NCI-H2171 (cell line): ENCODE data around the gene TBXAS1.

ENCODE experiments used
- DNase-seq: peaks from one replicate; lab custom pipeline; 2025; lab: John Stamatoyannopoulos, UW

The TBXAS1 gene

DNA sequence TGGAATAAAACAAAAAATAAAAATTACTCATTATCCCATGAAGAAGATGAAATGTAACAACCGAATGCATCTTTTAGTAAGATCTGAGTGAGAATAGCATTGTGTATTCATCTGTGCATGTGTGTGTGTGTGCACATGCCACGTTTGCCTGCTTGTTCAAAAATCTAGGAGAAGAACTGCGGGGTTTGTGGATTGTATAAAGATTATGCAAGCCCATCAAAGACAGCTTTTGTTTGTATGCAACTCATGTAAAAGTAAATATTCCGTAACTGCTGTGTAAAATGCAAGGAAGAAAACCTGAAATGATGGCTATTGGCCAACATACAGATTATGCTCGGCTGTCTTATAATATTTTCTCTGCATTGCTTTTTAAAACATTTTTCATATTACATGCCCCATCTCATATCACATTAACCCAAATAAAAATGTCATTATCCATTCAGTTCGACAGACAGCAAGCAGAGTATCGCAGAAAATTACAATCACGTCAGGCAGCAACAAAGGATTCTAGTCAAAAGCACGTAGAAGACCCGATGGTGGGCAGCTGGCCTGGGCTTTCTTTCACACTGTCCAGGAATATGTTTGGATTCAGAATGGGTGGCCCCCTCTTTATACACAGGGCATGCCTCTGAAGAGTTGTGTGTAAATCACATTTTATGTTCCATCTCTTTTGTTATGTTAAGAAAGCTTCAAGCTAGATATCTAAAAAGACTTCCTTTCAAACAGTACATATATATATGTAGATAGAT, 119.7 kb downstream of the TBXAS1 start:
- DNase-seq: no peak

DNA sequence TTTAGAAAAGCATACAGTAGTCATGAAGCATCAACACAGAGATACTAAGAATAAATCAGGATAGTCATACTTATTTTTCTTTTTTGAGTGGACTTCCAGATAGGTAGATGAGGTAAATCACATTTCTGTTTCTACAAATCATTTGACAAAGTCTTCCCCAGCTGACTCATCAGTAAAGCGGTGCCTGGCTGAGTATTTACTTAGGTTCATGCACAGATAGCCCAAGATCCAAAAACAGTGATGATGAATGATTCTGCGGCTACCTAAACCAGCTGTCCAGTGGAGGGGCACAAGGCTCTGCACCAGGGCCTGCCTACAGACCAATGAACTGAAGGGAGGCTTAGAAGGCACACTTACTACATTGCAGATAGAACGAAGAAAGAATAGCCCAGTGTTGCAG, 120.6 kb downstream of the TBXAS1 start:
- DNase-seq: no peak

DNA sequence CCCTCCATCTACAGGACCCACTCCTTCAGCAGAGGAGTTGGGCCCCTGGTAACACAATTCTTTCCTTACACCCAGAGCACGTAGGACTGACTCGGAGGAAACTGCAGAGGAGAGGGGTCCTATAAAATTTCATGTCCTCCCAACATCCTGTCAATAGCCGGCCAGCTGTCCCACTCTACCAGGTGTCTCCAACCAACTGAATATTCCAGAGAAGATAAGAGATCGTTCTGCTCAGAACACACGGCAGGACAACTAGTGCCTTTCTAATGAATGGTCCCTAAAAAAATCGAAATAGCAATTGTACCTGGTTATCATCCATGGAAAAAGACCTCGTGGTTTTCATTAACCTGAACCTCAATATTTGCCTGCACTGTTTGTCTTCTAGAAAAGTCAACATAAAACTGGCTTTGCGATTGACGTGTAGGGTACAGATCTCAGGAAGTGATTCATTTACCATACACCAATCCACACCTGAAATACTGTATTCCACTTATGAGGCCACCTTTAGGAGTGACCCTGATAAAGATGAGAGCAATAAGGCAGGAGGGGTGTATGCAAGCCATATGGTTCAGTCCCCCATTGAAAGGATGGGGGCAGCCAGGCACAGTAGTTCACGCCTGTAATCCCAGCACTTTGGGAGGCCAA, 121.9 kb downstream of the TBXAS1 start:
- DNase-seq: no peak

DNA sequence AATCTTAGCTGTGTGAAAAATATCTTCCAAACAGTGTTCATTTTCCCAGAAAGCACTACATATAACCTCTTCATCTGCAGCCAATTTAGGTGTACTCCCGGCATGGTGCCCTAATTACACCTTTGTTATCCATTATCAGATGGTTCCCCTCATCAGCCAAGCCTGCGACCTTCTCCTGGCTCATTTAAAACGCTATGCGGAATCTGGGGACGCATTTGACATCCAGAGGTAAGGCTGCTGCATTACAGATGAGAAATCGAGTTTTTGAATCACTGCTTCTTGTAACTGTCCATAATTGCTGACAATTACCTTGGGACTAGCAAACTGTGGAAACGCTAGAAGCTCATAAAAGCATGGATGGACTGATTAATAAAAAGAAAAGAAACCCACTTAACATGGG, 124.2 kb downstream of the TBXAS1 start:
- no peak for DNase-seq

DNA sequence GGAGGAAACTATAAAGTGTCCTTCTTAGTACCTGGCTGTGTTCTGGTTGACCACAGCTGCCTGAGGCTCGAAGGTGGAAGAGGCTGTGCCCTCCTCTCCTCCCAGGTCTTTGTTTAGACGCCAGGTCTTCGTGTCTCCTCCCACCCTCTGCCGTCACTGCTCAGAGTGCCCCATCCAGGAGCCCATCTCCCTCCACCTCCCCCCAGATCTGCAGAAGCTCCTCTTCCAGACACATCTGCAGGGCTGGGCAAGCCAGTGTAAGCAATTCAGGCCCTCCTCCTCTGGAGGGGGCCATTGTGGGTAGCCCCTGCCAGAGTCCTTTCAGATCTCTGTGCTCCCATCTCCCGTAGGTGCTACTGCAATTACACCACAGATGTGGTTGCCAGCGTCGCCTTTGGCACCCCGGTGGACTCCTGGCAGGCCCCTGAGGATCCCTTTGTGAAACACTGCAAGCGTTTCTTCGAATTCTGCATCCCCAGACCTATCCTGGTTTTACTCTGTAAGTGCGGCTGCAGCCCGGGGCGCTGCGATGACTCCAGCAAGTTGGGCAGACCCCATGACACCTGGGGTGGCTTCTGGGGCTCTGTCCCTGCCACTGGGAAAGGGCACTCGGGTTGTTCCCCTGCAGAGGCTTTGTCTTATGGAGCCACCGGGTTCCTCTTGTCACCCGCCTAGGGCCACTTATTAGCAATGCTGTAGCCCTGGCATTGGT, 126.2 kb downstream of the TBXAS1 start:
- no peak for DNase-seq

DNA sequence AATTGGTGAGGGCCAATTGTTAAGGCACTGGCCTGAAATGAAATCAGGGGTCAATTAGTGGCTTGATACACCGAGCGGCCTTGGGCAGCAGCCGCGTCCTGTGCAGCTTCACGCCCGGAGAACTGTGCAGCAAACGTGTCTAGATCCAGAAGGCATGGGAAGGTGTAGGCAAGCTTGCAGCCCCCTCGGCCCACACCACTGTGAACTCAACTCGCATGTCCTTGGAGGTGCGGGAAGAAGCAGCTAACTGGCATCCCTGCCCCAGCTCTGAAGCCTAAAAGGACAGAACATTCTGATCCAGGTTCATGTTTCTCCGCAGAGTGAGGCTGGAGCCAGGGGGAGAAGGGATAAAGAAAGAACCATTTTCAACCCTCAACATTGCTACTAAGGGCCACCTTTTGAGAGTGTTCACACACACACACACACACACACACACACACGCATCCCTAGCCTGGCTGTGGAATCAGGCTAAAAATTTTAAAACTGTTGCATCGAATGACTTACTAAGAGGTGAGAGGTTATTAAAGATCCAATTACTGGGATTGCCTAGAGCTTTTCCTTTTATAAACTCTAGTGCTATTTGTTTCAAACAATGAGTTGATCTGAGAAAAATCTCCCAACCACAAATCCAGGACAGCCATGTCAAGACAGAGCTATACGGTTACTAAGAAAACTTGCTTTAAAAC, 129.7 kb downstream of the TBXAS1 start:
- DNase-seq: no peak

DNA sequence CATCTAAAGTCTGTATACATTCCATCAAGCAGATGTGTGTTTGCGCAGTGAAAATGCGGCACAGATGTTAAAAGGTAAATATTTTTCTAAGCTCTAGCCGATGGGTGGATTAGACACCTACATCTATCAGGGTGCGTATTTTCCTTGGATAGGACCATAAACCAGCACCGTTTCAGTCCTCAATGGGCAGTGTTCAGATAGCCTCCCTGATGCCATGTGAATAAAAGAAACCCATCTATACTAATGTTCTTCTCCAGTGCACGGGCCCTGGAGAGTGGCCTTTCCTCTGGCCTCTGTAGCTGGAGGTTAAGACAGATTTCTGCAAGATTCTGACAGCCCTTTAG, 130.2 kb downstream of the TBXAS1 start:
- no peak for DNase-seq

DNA sequence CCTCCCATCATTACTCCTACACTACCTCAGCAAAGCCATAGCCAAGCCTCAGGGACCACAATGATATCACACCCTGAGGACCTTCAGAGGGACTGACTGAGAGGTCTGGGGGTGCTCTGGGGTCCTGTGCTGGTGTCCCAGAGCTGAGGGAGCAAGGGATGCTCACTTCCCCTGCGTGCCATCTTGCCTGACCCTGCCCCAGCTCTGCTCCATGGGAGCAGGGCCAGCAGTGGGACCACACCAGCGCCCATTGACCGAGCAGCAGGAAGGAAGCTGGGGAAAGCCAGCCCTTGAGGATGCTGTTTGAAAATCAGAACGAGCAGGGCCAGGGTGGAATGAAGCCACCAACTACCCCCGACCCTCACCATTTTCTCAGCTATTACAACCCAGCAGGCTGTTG, 130.7 kb downstream of the TBXAS1 start:
- no peak for DNase-seq

DNA sequence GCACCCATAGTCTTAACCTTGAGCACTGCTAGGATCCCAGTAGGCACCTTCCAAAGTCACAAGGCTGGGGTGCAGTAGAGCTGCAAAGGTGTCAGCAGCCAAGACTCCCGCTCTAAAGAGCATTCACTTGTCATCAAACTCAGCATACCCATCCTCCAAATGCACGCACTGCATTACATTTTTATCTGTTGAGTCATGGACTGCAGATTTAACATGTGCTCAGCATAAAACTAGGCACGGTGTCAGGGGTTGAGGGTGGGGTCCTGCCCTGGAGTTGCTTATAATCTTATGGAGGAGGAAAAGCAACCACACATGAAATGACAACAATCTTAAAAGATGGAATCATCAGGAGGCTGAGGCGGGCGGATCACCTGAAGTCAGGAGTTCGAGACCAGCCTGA, 131.1 kb downstream of the TBXAS1 start:
- DNase-seq: no peak

DNA sequence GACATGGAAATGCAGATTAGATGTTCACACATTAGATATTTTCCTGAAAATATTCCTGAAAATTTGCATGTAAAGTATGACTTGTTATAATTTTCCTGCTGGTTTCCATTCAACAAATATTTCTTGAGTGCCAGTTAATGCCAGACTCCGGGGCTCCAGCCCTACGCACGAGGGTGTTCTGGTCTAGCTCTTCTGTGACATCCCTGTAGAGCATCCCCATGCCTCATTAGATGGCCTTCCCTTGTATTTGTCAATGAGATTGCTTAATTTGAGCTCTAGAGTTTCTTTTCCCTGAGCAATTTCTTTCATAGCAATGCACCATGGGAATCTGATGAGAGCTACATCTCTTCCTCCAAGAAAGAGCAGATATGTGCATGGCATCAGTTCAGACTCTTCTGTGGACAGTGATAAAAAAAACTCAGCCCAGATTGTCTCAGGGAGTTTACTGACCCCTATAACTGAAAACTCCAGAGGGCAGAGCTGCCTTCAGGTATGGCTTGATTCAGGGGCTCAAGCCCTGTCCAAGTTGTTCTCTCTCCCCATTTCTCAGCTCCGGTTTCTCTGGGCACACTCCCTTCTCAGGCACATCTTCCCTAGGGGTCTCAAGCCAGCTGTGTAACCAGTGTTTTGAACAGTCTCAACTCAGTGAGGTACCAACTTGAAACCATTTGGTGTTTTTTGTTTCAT, 137.0 kb downstream of the TBXAS1 start:
- no peak for DNase-seq

DNA sequence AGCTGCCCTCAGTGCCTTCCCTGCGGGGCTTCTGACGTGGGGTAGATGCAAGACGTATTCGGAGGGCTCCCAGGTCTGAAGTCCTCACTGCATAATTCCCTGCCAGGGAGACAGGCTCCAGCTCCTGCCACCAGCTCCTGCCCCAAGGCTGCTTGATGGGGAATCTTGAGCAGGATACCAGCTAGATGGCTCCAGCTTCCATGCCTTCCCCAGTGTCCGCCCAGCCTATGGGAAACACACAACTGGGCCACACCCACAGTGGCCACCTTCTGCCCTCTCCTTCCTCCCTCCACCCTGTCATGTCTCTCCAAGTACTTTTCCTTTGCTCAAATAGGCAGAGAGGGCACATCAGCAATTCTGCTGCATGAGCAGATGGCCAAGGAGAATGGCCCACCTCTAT, 137.9 kb downstream of the TBXAS1 start:
- no peak for DNase-seq

DNA sequence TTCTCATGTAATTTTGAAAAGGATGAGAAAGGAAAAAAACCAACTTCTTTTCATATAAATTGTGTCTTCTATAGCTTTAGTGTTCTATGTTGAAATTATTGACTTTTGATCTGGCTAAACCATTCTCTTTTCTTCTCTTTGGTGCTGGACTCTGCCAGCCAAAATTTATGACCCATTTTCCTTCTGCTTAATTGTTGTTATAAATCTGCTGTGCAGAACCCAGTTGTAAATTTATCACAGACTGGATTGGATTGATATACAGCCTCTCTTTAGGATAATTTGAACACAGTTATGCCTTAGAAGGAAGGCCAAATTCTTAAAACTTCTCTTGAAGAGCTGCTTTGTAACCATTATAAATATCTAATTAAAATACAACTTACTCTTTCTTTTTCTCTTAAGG, 139.9 kb downstream of the TBXAS1 start:
- no peak for DNase-seq

DNA sequence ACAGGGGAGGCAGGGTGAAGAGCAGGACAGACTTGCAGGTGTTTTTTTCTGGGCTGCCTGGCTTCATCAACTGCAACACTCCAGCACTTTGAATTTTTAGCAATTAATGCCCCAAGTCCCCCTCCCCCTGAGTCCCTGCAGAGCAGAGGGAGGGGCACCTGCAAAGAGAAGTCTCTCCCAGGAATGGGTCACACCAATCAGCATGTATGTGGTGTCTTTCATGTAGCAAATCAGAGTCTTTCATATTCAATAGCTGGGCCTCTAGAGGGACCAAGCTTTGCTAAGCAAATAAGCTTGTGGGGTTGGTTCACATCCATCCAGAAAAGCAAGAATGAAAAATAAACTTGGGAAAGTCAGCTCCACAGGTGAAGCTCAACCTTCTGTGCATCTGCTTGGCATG, 143.0 kb downstream of the TBXAS1 start:
- DNase-seq: no peak

DNA sequence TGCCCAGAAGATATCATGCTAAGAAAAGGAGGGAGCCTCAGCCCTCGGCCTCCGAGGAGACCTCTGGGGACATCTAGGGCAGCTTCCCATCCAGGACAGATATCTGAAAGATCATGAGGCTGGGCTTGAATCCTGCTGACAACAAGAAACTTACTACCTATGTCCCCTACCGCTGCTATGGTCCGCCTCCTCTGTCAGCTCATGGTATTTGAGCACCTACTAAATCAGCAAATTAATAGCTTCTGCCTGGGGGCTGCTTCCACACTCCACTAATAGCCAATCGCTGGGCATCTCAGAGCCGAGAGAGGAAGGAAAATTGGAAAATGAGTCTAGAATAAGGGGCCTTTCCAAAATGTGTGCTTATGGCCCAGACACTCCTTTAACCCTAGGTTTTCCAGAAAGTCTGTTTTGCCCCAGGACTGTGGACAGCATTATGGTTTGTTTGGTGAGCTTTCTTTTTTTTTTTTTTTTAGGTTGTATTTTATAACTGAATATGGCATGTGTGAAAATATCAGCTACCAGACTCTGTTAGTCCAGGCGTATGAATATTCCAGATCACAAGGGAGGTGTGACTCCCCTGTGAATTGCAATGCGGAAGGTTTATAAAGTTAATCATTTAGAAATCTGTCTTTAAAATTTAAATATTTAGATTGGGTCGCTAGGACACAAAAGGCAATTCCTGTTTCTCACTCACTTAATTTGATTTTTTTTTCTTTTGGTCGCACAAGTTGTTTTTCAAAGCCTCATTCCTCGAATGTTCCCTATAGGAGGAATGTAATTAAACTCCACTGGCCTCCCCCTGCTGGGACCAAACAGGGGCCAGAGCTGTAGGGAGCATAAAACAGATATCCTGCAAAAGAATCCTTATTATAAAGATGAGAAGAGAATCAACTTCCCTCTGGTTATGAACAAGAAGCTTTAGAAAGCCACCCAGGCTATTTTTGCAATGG, 144.3 kb downstream of the TBXAS1 start:
- DNase-seq: no peak

DNA sequence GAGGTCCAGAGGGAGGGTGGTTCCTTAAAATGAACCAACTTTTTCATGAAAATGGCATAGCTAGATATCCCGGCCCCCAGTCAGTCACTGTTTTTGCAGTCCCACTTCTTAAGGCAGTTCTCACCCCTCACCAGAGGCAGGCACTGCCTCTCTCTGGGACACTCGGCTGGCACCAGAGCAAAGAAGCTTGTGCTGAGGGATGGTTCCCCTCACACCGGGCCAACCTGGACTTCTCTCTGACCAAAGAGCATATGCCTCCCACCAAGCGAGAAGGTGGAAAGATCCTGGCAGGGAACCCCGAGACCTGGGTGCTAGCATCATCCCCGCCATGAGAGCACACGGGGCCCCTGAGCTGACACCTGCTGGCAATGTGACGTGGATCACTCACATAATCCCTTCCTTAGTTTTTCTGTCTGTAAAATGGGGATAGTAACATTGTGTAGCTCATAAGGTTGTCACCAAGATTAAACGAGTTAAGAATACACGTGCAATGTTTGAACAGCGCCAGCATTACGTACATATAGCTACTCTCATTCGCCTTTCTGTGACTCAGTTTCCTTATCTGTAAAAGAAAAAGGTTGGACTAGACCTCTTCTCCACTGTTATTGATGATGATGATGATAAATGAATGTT, 145.2 kb downstream of the TBXAS1 start:
- DNase-seq: no peak

DNA sequence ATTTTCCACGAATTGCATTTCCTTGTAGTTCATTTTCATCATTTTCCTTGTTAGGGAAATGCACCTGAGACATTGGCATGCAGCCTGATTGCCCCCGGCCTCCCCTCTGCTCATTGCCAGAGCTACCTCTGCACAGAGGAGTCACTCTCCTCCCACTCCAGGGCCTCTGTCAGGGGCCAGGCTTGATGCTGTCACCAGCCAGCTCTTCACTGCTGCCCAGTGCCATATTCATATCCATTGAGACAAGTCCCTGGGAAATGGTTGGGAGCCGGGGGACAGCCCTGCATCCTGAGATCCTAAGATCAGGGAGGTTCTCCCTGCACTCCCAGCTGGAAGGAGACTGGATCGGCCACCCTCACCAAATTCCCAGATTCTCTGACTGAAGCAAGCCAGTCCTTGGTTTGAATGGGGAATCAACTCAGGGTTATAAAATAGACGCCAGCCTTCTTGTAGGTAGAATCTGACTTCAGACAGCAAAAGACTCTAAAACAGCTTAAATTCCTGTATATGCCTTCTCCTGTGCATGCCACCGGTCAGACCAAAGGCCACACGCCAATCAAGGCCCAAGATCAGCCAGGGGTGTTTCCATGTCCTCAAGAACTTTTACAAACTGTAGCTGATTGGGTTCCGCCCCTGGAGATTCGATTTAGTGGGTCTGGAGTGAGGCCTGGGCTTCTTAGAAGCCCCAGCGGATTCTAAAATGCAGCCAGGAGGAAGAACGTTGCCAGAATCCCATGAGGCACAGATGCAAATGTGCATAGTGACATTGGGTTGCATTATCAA, 147.2 kb downstream of the TBXAS1 start:
- DNase-seq: no peak

DNA sequence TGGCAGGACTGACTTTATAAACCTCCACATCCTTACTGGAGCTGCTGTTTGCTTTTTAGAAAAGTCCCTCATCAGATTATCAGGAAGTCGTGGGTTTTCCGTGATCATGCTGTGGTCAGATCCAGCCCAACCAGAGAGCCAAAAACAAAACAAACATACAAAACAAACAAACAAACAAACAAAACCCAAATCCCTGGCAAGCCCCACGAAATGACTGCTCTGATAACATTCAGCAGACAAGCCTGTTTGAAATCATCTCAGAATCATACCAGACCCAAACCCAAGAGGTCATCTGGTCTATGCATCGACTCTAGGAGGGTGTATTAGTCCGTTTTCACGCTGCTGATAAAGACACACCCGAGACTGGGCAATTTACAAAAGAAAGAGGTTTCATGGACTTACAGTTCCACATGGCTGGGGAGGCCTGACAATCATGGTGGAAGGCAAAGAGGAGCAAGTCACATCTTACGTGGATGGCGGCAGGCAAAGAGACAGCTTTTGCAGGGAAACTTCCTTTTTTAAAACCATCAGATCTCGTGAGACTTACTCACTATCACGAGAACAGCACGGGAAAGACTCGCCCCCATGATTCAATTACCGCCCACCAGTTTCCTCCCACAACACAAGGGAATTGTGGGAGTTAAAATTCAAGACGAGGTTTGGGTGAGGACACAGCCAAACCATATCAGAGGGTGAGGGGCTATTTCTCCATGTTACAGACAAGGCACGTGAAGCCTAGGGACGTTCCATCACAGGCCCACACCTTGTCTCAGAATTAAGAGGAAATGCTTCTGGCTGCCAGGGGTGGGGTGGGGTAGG, 148.0 kb downstream of the TBXAS1 start:
- DNase-seq: no peak

DNA sequence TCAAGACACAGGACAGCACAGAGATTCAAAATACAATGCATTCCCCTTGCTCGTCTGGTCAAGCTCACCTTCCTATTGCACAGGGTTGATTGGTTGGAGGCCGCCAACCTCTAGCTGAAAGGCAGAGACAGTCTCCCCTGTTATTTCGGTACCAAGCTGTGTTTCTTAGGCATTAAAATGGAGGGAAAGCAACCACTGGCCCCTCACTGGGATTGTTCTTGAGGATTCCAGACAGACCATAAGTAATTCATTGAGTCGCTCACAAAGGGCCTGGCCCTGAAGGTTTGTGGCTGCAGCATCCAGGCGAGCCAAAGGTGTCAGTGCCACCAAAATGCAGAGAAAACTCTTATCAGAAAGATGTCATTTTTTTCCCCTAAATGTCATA, 152.4 kb downstream of the TBXAS1 start:
- DNase-seq: no peak
